Neural progenitor cell (in vitro differentiated cells): ENCODE measurements around the gene PRMT1.

ENCODE experiments used
- CTCF ChIP-seq: fragments of 200-600 bp; sonication (generic); IDR thresholded peaks from 2 replicates; pipeline ENCODE4 v1.5.1; 2017; ENCODE audit warnings: antibody characterized with exemption, mild to moderate bottlenecking
- EZH2phosphoT487 ChIP-seq: fragments of 200-600 bp; sonication (generic); IDR thresholded peaks from 2 replicates; pipeline ENCODE4 v1.6.1; 2017; ENCODE audit warnings: antibody characterized with exemption

GRCh38 chr19:49704888-49705642, 28.0 kb downstream of the PRMT1 start:
- no peak for TF ChIP-seq EZH2phosphoT487
- TF ChIP-seq CTCF = no peak
